ENCODE data around the gene MRPS25. TPM values are rescaled to one million over a fixed set of nuclear protein-coding genes. Genes with fewer than 3 reads are reported as not detected.

MRPS25 gene
- polyA plus RNA-seq, 3 donors, result 23.7 to 60.7 (median 24.6) TPM

Other genes with a start within 250 kb of the MRPS25 start
- gene FGD5, start 246.4 kb downstream of the MRPS25 start, polyA plus RNA-seq, result under 1 TPM in 1 of 3 donors, not detected in 2; 0.03 TPM
- gene NR2C2, start 117.7 kb downstream of the MRPS25 start, polyA plus RNA-seq, result 10 to 100 TPM in 1 of 3 donors, 1 to 10 TPM in 2; 3.4 to 24.9 (median 3.8) TPM
- gene RBSN, start 33.8 kb upstream of the MRPS25 start, polyA plus RNA-seq, result 10 to 100 TPM in 1 of 3 donors, 1 to 10 TPM in 2; 6.7 to 10.1 (median 8.1) TPM
- 10 to 100 TPM; 11.7 to 20.8 (median 14.7) TPM for gene CAPN7, start 140.9 kb upstream of the MRPS25 start, polyA plus RNA-seq

All from CD14-positive monocyte (primary cell).